Spinal cord (tissue), 10 donors: ENCODE measurements around the gene ZNF397. TPM values are rescaled to one million over a fixed set of nuclear protein-coding genes. Genes with fewer than 3 reads are reported as not detected.

Source experiments
- DNase-seq, 6 donors: peaks; one replicate each; pipeline versions ENCODE4 v3.0.0 to v3.0.0-alpha.2; 2013 to 2015; ENCODE audit warnings: low spot score in 6 of 6, low read depth in 4 of 6
- H3K27ac ChIP-seq: one replicate; pipeline ENCODE4 v1.5.1; 2013; ENCODE audit warnings: low read depth, low read length, control low read depth
- H3K27me3 ChIP-seq: one replicate; pipeline ENCODE4 v1.6.1; 2013; ENCODE audit warnings: low read length; ENCODE audit not compliant: control insufficient read depth, insufficient read depth
- H3K36me3 ChIP-seq: one replicate; pipeline ENCODE4 v1.6.1; 2013; ENCODE audit warnings: low read length; ENCODE audit not compliant: control insufficient read depth, insufficient read depth
- H3K4me1 ChIP-seq: one replicate; pipeline ENCODE4 v1.6.1; 2013; ENCODE audit warnings: low read length; ENCODE audit not compliant: control insufficient read depth, insufficient read depth
- H3K4me3 ChIP-seq: one replicate; pipeline ENCODE4 v1.5.1; 2013; ENCODE audit warnings: low read depth, low read length, control low read depth
- H3K9me3 ChIP-seq: one replicate; pipeline ENCODE4 v1.6.1; 2013; ENCODE audit warnings: low read length; ENCODE audit not compliant: control insufficient read depth, insufficient read depth
- WGBS: methylation state at CpG from one replicate; pipeline ENCODE4 v1.1.5; 2013; ENCODE audit warnings: missing lambda C conversion rate; ENCODE audit not compliant: insufficient coverage; 5-methylcytosine and 5-hydroxymethylcytosine counted together
- polyA plus RNA-seq, 2 donors: library from polyadenylated mRNA; unstranded; fragments of 120-200 nt; gene quantifications; one replicate each; pipeline ENCODE4 v1.2.1, GENCODE V29; 2013; ENCODE audit not compliant: insufficient read length in 2 of 2
- total RNA-seq, 2 donors: library from RNA; depleted of rRNA in 1 of 2; stranded (reverse); fragments of 120-200 nt in 1 of 2; fragments of >200 nt in 1 of 2; gene quantifications; one replicate each; pipeline versions ENCODE4 v1.2.3 to v1.2.4, GENCODE V29; 2013 to 2014
- donor health status: healthy.

The ZNF397 gene
- total and polyA plus RNA-seq, 4 donors, result 39.3 to 52.8 (median 45.2) TPM

- H3K27me3 ChIP-seq, result no peaks in the 10 kb centered on the region
- H3K27ac ChIP-seq, result no peak overlapping the region
- H3K4me3 ChIP-seq, result no peak overlapping the region
- H3K36me3 ChIP-seq, result peaks cover 22% of the 10 kb centered on the region
- H3K9me3 ChIP-seq, result no peaks in the 10 kb centered on the region
- H3K4me1 ChIP-seq, result peaks cover 5% of the 10 kb centered on the region
- WGBS, result 78% methylated on average over 6 of the region's 6 CpGs
- DNase-seq, result no peak
Measured at GRCh38 chr18:35242426-35242825, 1.6 kb downstream of the ZNF397 start.

- Histone ChIP-seq H3K27ac (no peak overlapping the region), H3K36me3 (peaks cover 32% of the 10 kb centered on the region), H3K4me3 (no peak overlapping the region), H3K9me3 (no peaks in the 10 kb centered on the region), H3K27me3 (no peaks in the 10 kb centered on the region), H3K4me1 (peaks cover 5% of the 10 kb centered on the region)
- DNase-seq, result no peak
- WGBS, result 100% methylated on average over 1 of the region's 4 CpGs
Measured at GRCh38 chr18:35244671-35245070, 3.8 kb downstream of the ZNF397 start.

- DNase-seq, result no peak
- H3K36me3 ChIP-seq, result peaks cover 32% of the 10 kb centered on the region
- H3K4me3 ChIP-seq, result no peak overlapping the region
- peaks cover 5% of the 10 kb centered on the region for H3K4me1 ChIP-seq
- H3K27ac ChIP-seq, result no peak overlapping the region
- H3K27me3 ChIP-seq, result no peaks in the 10 kb centered on the region
- WGBS, result no CpG with 5 or more reads among the region's 4 CpGs
- no peaks in the 10 kb centered on the region for H3K9me3 ChIP-seq
Measured at GRCh38 chr18:35245719-35246317, 5.0 kb downstream of the ZNF397 start.

- Histone ChIP-seq H3K4me3 (no peak overlapping the region), H3K27ac (no peak overlapping the region), H3K36me3 (peaks cover 32% of the 10 kb centered on the region)
Measured at GRCh38 chr18:35246831-35247230, 6.0 kb downstream of the ZNF397 start.

GRCh38 chr18:35247412-35248249 lies 6.8 kb downstream of the ZNF397 start:
- WGBS, result 100% methylated on average over 10 of the region's 14 CpGs
- DNase-seq, result no peak
- Histone ChIP-seq H3K4me3 (no peak overlapping the region), H3K27me3 (no peaks in the 10 kb centered on the region), H3K9me3 (no peaks in the 10 kb centered on the region), H3K36me3 (peaks cover 30% of the 10 kb centered on the region), H3K27ac (no peak overlapping the region), H3K4me1 (peaks cover 1% of the 10 kb centered on the region)

More at GRCh38 chr18:35246831-35247230, 6.0 kb downstream of the ZNF397 start:
- no peaks in the 10 kb centered on the region for H3K27me3 ChIP-seq
- no peaks in the 10 kb centered on the region for H3K9me3 ChIP-seq
- H3K4me1 ChIP-seq, result peaks cover 5% of the 10 kb centered on the region
- no peak for DNase-seq

- H3K27me3 ChIP-seq, result no peaks in the 10 kb centered on the region
- no CpG with 5 or more reads among the region's 6 CpGs for WGBS
- H3K36me3 ChIP-seq, result peaks cover 23% of the 10 kb centered on the region
Measured at GRCh38 chr18:35248429-35248828, 7.6 kb downstream of the ZNF397 start.

GRCh38 chr18:35252466-35252865 lies 11.6 kb downstream of the ZNF397 start:
- no peaks in the 10 kb centered on the region for H3K9me3 ChIP-seq
- H3K4me3 ChIP-seq, result no peak overlapping the region
- H3K4me1 ChIP-seq, result no peaks in the 10 kb centered on the region
- H3K36me3 ChIP-seq, result peaks cover 12% of the 10 kb centered on the region
- H3K27ac ChIP-seq, result no peak overlapping the region
- H3K27me3 ChIP-seq, result no peaks in the 10 kb centered on the region
- WGBS, result no CpG with 5 or more reads among the region's 1 CpG
- DNase-seq, result no peak

More at GRCh38 chr18:35248429-35248828, 7.6 kb downstream of the ZNF397 start:
- Histone ChIP-seq H3K4me1 (no peaks in the 10 kb centered on the region), H3K9me3 (no peaks in the 10 kb centered on the region), H3K4me3 (no peak overlapping the region), H3K27ac (no peak overlapping the region)
- DNase-seq, result no peak

GRCh38 chr18:35253655-35254287 lies 12.9 kb downstream of the ZNF397 start:
- Histone ChIP-seq H3K27me3 (no peaks in the 10 kb centered on the region), H3K27ac (no peak overlapping the region), H3K36me3 (peaks cover 2% of the 10 kb centered on the region), H3K4me1 (no peaks in the 10 kb centered on the region), H3K4me3 (no peak overlapping the region), H3K9me3 (no peaks in the 10 kb centered on the region)
- WGBS, result 100% methylated on average over 3 of the region's 4 CpGs
- DNase-seq, result no peak

GRCh38 chr18:35256947-35257346 lies 16.1 kb downstream of the ZNF397 start:
- no peak overlapping the region for H3K27ac ChIP-seq
- H3K36me3 ChIP-seq, result peaks cover 2% of the 10 kb centered on the region
- WGBS, result 93% methylated on average over 3 of the region's 3 CpGs
- H3K4me1 ChIP-seq, result no peaks in the 10 kb centered on the region
- no peak overlapping the region for H3K4me3 ChIP-seq
- no peak for DNase-seq
- no peaks in the 10 kb centered on the region for H3K27me3 ChIP-seq
- H3K9me3 ChIP-seq, result no peaks in the 10 kb centered on the region
